CD4-positive, alpha-beta T cell (primary cell): ENCODE data around the gene DNAH1. TPM values are rescaled to one million over a fixed set of nuclear protein-coding genes. Genes with fewer than 3 reads are reported as not detected.

Source experiments
- ATAC-seq: fragments of 200-7000 bp; cut with Tn5 transposase; one replicate; pipeline ENCODE4 v1.10.0; 2022; ENCODE audit warnings: mild to moderate bottlenecking; ENCODE audit not compliant: poor library complexity
- CTCF ChIA-PET: fragments of 350-600 bp; sonication (Branson Sonifier 250); formaldehyde crosslinking; loops from one replicate; lab custom pipeline; 2021; ENCODE audit warnings: antibody characterized with exemption, inconsistent platforms; lab: Charles Lee
- POLR2A ChIA-PET: fragments of 350-600 bp; sonication (Branson Sonifier 250); formaldehyde crosslinking; loops from one replicate; lab custom pipeline; 2021; ENCODE audit warnings: antibody characterized with exemption, inconsistent platforms; lab: Charles Lee
- DNase-seq, 14 experiments: peaks; one replicate each; pipeline ENCODE4 v3.0.0-alpha.2; 2013 to 2020; ENCODE audit warnings: mixed read lengths in 2 of 14
- H3K27ac ChIP-seq, 2 donors: one replicate each; pipeline versions ENCODE4 v1.5.1 to v1.7.0; 2013; ENCODE audit warnings: low read length in 2 of 2, low read depth in 1 of 2, mild to moderate bottlenecking in 1 of 2
- H3K27me3 ChIP-seq, 2 experiments: 1 replicate in 1 of 2; 2 replicates in 1 of 2; pipeline versions ENCODE4 v1.6.1 to v1.7.0; 2013; ENCODE audit warnings: low read length in 2 of 2, control low read depth in 1 of 2, mild to moderate bottlenecking in 1 of 2, moderate library complexity in 1 of 2; ENCODE audit not compliant: insufficient read depth in 2 of 2, control insufficient read depth in 1 of 2
- H3K36me3 ChIP-seq: one replicate; pipeline ENCODE4 v1.6.1; 2013; ENCODE audit warnings: low read length, control low read depth; ENCODE audit not compliant: insufficient read depth
- H3K4me1 ChIP-seq: one replicate; pipeline ENCODE4 v1.6.1; 2013; ENCODE audit warnings: low read length, control low read depth; ENCODE audit not compliant: insufficient read depth
- H3K4me3 ChIP-seq: one replicate; pipeline ENCODE4 v1.5.1; 2013; ENCODE audit warnings: mild to moderate bottlenecking, low read length, moderate library complexity
- H3K9me3 ChIP-seq, 2 experiments: 1 replicate in 1 of 2; 2 replicates in 1 of 2; pipeline versions ENCODE4 v1.6.1 to v1.7.0; 2013; ENCODE audit warnings: low read length in 2 of 2, mild to moderate bottlenecking in 2 of 2, control low read depth in 1 of 2, moderate library complexity in 1 of 2; ENCODE audit not compliant: control insufficient read depth in 1 of 2, insufficient read depth in 1 of 2
- H3K27ac Mint-ChIP-seq: one replicate; pipeline ENCODE4 v1.8.0; 2020; ENCODE audit warnings: mixed read lengths
- H3K27me3 Mint-ChIP-seq: one replicate; pipeline ENCODE4 v1.8.0; 2021; ENCODE audit warnings: mixed read lengths
- H3K36me3 Mint-ChIP-seq: one replicate; pipeline ENCODE4 v1.8.0; 2021; ENCODE audit warnings: low read depth, mixed read lengths
- H3K4me1 Mint-ChIP-seq: one replicate; pipeline ENCODE4 v1.8.0; 2021; ENCODE audit warnings: low read depth, mixed read lengths
- H3K4me3 Mint-ChIP-seq: one replicate; pipeline ENCODE4 v1.8.0; 2020; ENCODE audit warnings: mild to moderate bottlenecking, mixed read lengths
- H3K9me3 Mint-ChIP-seq: one replicate; pipeline ENCODE4 v1.8.0; 2020; ENCODE audit warnings: mixed read lengths
- intact Hi-C, 2 experiments: fragments of 100-400 bp; cut with DNase I in 1 of 2; cut with micrococcal nuclease in 1 of 2; formaldehyde crosslinking; loops; one replicate each; pipeline versions ENCODE4 v1.15.1 to v1.9.0; 2023 to 2025; cut with DNase I, micrococcal nuclease
- total RNA-seq, 174 experiments: library from RNA in 2 of 174; stranded (reverse) in 2 of 174; gene quantifications; one replicate each; pipeline ENCODE4 v1.2.3 and lab custom pipeline; 2021 to 2026
- TF ChIP-seq, protein P1 (sequence below): fragments of 200-600 bp; IDR thresholded peaks from one replicate; pipeline ENCODE4 v1.8.0; 2022; ENCODE audit warnings: antibody characterized with exemption, mild to moderate bottlenecking

DNAH1 gene
- total RNA-seq, 2 experiments from 2014 or later, result 49.7 to 50.7 TPM

DNA sequence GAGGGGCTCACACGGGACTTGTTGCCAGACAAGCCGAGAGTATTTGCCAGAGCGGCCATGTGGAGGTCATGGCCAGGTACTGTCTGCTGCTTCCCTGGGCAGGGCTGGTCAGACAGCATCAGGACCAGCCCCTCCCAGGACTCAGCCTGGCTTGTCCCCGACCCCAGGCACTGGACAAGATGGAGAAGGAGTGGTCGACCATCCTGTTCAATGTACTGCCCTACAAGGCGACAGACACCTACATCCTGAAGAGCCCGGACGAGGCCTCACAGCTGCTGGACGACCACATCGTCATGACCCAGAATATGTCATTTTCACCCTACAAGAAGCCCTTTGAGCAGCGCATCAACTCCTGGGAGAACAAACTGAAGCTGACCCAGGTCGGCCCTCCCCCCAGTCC lies 38.6 kb downstream of the DNAH1 start:
- Histone ChIP-seq H3K36me3 (peaks cover 72% of the 10 kb centered on the region), H3K27me3 (no peaks in the 10 kb centered on the region), H3K9me3 (no peaks in the 10 kb centered on the region), H3K4me1 (no peaks in the 10 kb centered on the region), H3K27ac (no peak overlapping the region), H3K4me3 (no peak overlapping the region)
- ATAC-seq (no peak), DNase-seq (no peak)
- TF ChIP-seq, protein P1, sequence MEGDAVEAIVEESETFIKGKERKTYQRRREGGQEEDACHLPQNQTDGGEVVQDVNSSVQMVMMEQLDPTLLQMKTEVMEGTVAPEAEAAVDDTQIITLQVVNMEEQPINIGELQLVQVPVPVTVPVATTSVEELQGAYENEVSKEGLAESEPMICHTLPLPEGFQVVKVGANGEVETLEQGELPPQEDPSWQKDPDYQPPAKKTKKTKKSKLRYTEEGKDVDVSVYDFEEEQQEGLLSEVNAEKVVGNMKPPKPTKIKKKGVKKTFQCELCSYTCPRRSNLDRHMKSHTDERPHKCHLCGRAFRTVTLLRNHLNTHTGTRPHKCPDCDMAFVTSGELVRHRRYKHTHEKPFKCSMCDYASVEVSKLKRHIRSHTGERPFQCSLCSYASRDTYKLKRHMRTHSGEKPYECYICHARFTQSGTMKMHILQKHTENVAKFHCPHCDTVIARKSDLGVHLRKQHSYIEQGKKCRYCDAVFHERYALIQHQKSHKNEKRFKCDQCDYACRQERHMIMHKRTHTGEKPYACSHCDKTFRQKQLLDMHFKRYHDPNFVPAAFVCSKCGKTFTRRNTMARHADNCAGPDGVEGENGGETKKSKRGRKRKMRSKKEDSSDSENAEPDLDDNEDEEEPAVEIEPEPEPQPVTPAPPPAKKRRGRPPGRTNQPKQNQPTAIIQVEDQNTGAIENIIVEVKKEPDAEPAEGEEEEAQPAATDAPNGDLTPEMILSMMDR, result no peak
- Mint-ChIP-seq H3K9me3 (no peaks in the 10 kb centered on the region), H3K4me1 (no peaks in the 10 kb centered on the region), H3K27ac (no peak overlapping the region), H3K4me3 (no peak overlapping the region), H3K27me3 (no peaks in the 10 kb centered on the region), H3K36me3 (peaks cover 59% of the 10 kb centered on the region)
- intact Hi-C loops, result no loop called here
- POLR2A ChIA-PET, result no interaction called here
- CTCF ChIA-PET, result no interaction called here

DNA sequence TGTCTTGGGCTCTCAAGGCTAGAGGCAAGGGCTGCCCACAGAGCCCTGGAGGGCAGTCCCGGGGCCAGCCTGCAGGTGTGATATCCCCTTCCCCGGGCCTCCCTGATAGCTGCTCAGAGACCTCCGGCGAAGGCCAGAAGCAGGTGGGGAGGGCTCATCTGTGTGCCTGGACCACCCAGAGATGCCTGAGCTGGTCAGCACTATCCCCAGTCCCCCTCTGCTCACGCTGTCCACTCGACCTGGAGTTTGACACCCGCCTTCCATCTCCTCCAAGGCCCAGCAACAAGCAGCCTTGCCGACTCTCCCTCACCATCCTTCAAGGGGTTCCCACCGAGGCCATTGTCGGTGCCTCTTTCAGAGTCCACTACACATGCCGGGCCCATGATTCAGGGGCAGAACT lies 39.4 kb downstream of the DNAH1 start:
- H3K27me3 ChIP-seq, result no peaks in the 10 kb centered on the region
- H3K4me1 ChIP-seq, result no peaks in the 10 kb centered on the region
- CTCF ChIA-PET, result no interaction called here
- H3K9me3 ChIP-seq, result no peaks in the 10 kb centered on the region
- intact Hi-C loops, result no loop called here
- Mint-ChIP-seq H3K4me3 (no peak overlapping the region), H3K27me3 (no peaks in the 10 kb centered on the region), H3K4me1 (no peaks in the 10 kb centered on the region), H3K9me3 (no peaks in the 10 kb centered on the region), H3K36me3 (peaks cover 65% of the 10 kb centered on the region), H3K27ac (no peak overlapping the region)
- TF ChIP-seq, protein P1, result no peak
- POLR2A ChIA-PET, result no interaction called here
- ATAC-seq (no peak), DNase-seq (no peak)
- H3K36me3 ChIP-seq, result peaks cover 72% of the 10 kb centered on the region
- no peak overlapping the region for H3K4me3 ChIP-seq
- H3K27ac ChIP-seq, result no peak overlapping the region

DNA sequence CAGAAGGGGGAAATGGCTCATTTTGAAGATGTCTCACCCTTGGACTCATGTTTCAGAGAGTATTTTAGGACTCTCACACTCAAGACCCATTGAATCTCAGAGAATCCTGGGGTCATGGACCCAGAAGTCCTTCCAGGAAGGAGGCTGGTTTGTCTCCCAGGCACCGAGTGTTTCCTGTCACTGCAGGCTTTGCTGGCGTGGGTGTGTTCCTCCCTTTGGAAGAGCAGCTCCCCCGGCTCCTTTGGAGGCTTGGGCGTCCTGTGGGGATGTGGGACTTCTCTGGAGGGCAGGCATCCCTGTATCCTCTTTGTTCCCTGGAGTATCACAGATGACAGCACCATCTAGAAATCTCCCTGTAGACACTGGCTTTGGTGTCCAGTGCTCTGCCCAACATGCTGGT lies 40.0 kb downstream of the DNAH1 start:
- POLR2A ChIA-PET, result no interaction called here
- Histone ChIP-seq H3K4me1 (no peaks in the 10 kb centered on the region), H3K4me3 (no peak overlapping the region), H3K36me3 (peaks cover 75% of the 10 kb centered on the region), H3K27me3 (no peaks in the 10 kb centered on the region), H3K27ac (no peak overlapping the region), H3K9me3 (no peaks in the 10 kb centered on the region)
- intact Hi-C loops, result no loop called here
- CTCF ChIA-PET, result no interaction called here
- TF ChIP-seq, protein P1, result no peak
- no peak for DNase-seq
- no peak for ATAC-seq
- Mint-ChIP-seq H3K27ac (no peak overlapping the region), H3K36me3 (peaks cover 68% of the 10 kb centered on the region), H3K4me3 (no peak overlapping the region), H3K4me1 (no peaks in the 10 kb centered on the region), H3K9me3 (no peaks in the 10 kb centered on the region), H3K27me3 (no peaks in the 10 kb centered on the region)
